ENCODE measurements around the gene MSL1. TPM values are rescaled to one million over a fixed set of nuclear protein-coding genes. Genes with fewer than 3 reads are reported as not detected.
A peak's percentile ranks its signal among the peaks of the same experiment; 100 is the strongest.

The MSL1 gene
- total RNA-seq, 3 donors from 2014 or later, result 83.7 to 100.0 (median 85.3) TPM

- TF ChIP-seq CTCF (IDR thresholded peaks at IDR 0.05), result peak; percentile 89
- intact Hi-C loops (cut with DNase I, micrococcal nuclease), result loop anchor here in 1 of 2 donors (2.0 kb wide), 1 partner anchor 47 kb away; no protein-coding TSS in a partner anchor
- Histone ChIP-seq H3K4me3 (no peak overlapping the region), H3K36me3 (ENCODE audit: low read depth) (no peaks in the 10 kb centered on the region), H3K4me1 (ENCODE audit: low read depth) (peaks cover 77% of the 10 kb centered on the region), H3K9me3 (no peaks in the 10 kb centered on the region)
- ATAC-seq (peak; percentile 76), DNase-seq (peak; percentile 90 to 91 (median 90))
Observed at GRCh38 chr17:40111221-40112128, 10.3 kb upstream of the MSL1 start.

DNA sequence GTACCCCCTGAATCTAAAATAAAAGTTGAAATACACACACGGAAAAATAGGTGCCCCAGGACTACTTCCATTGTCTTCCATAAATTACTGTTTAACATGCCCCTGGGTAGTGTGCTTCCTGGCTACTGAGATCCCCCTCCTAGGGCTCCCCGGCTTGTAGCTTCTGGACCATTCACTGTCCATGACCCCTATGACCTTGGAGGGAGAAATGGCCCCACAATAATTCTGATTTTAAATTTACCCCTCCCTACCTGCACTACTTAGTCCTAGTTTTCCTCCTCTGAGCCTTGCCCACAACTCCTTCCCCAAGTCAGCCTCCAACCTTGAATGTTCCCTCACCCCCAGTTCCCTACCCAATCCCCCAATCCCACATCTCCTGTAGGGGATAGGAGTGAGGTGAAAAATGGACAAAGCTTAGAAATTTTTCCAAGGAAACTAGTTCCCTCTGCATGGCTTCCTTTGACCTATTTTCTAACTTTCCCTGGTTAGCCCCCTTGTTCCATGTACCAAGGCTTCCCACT, 9.5 kb upstream of the MSL1 start:
- TF ChIP-seq CTCF (IDR thresholded peaks at IDR 0.05), result no peak

GRCh38 chr17:40112718-40113109, 9.1 kb upstream of the MSL1 start:
- Histone ChIP-seq H3K9me3 (no peaks in the 10 kb centered on the region), H3K4me3 (no peak overlapping the region), H3K4me1 (ENCODE audit: low read depth) (peaks cover 67% of the 10 kb centered on the region), H3K36me3 (ENCODE audit: low read depth) (no peaks in the 10 kb centered on the region)
- ATAC-seq (no peak), DNase-seq (peak in 1 of 3 donors; percentile 40)
- intact Hi-C loops (cut with DNase I, micrococcal nuclease), result loop anchor here in 1 of 2 donors (2.0 kb wide), 1 partner anchor 48 kb away; no protein-coding TSS in a partner anchor
- no peak for TF ChIP-seq CTCF (IDR thresholded peaks at IDR 0.05)

More for the DNA sequence above, 9.5 kb upstream of the MSL1 start:
- intact Hi-C loops (cut with DNase I, micrococcal nuclease), result loop anchor here in 1 of 2 donors (2.0 kb wide), 1 partner anchor 47 kb away; no protein-coding TSS in a partner anchor
- Histone ChIP-seq H3K36me3 (ENCODE audit: low read depth) (no peaks in the 10 kb centered on the region), H3K4me3 (no peak overlapping the region), H3K4me1 (ENCODE audit: low read depth) (peaks cover 72% of the 10 kb centered on the region), H3K9me3 (no peaks in the 10 kb centered on the region)
- DNase-seq (no peak), ATAC-seq (no peak)

GRCh38 chr17:40113110-40113906, 8.5 kb upstream of the MSL1 start:
- peak; percentile 81 for ATAC-seq
- DNase-seq, result peak; percentile 93 to 97 (median 94)
- H3K4me3 ChIP-seq, result no peak overlapping the region
- H3K4me1 ChIP-seq (ENCODE audit: low read depth), result peaks cover 62% of the 10 kb centered on the region
- H3K9me3 ChIP-seq, result no peaks in the 10 kb centered on the region
- intact Hi-C loops (cut with DNase I, micrococcal nuclease), result loop anchor here in 1 of 2 donors (2.0 kb wide), 1 partner anchor 49 kb away; no protein-coding TSS in a partner anchor
- peak; percentile 77 for TF ChIP-seq CTCF (IDR thresholded peaks at IDR 0.05)
- no peaks in the 10 kb centered on the region for H3K36me3 ChIP-seq (ENCODE audit: low read depth)

DNA sequence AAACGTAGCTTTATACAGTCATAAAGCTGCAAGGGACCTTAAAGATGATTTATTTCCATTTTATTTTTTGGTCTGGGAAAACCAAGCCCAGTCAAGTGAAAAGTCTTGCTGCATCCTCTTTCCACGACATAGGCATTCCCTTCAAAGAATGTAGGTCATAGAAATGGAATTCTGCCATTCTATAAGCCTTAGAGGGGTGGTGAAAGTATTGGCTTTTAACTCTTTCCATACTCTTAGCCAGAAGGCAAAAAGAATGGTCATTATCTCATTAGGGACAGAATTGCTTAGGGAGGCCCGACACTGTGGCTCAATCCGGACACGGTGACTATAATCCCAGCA, 7.9 kb upstream of the MSL1 start:
- H3K36me3 ChIP-seq (ENCODE audit: low read depth), result no peaks in the 10 kb centered on the region
- ATAC-seq (no peak), DNase-seq (no peak)
- H3K4me1 ChIP-seq (ENCODE audit: low read depth), result peaks cover 57% of the 10 kb centered on the region
- intact Hi-C loops (cut with DNase I, micrococcal nuclease), result loop anchor here in 1 of 2 donors (2.0 kb wide), 1 partner anchor 49 kb away; no protein-coding TSS in a partner anchor
- no peak overlapping the region for H3K4me3 ChIP-seq
- TF ChIP-seq CTCF (IDR thresholded peaks at IDR 0.05), result no peak
- no peaks in the 10 kb centered on the region for H3K9me3 ChIP-seq

Measured in mucosa of descending colon (tissue), 3 donors.